ENCODE measurements around the gene SPTA1. TPM values are rescaled to one million over a fixed set of nuclear protein-coding genes. Genes with fewer than 3 reads are reported as not detected.

The SPTA1 gene
- total and polyA plus RNA-seq, 2 of the 4 experiments (the other 2 are of a cell fraction) = not detected

- no TSS peak for BruUV-seq (replicated peaks)
- TF ChIP-seq RAD21 (IDR thresholded peaks at IDR 0.05; ENCODE audit: low read length) = no peak
- TF ChIP-seq RFX5 (IDR thresholded peaks at IDR 0.05; ENCODE audit: low read depth, low read length) = no peak
- TF ChIP-seq RCOR1 (IDR thresholded peaks at IDR 0.05; ENCODE audit: insufficient replicate concordance, low read length) = no peak
- no peak for TF ChIP-seq NFE2L2 (IDR thresholded peaks at IDR 0.05; ENCODE audit: low read depth, low read length)
- no peak for TF ChIP-seq SMC3 (IDR thresholded peaks at IDR 0.05; ENCODE audit: low read depth, low read length)
- TF ChIP-seq CTCF (conservative IDR thresholded peaks at IDR 0.05; ENCODE audit: low read depth, low read length) = no peak
- no peak for TF ChIP-seq MAFK (IDR thresholded peaks at IDR 0.05; ENCODE audit: low read depth, low read length)
- no peak for TF ChIP-seq BHLHE40 (IDR thresholded peaks at IDR 0.05; ENCODE audit: low read depth, low read length)
- TF ChIP-seq ELK1 (IDR thresholded peaks at IDR 0.05; ENCODE audit: borderline replicate concordance, low read depth, low read length) = no peak
- no peak for TF ChIP-seq MXI1 (IDR thresholded peaks at IDR 0.05; ENCODE audit: borderline replicate concordance, low read depth, low read length)
- no peak for TF ChIP-seq CEBPB (IDR thresholded peaks at IDR 0.05; ENCODE audit: low read depth, low read length)
- TF ChIP-seq USF2 (IDR thresholded peaks at IDR 0.05; ENCODE audit: low read depth, low read length) = no peak
- TF ChIP-seq POLR2A (IDR thresholded peaks at IDR 0.05; ENCODE audit: low read depth, low read length) = no peak
- no peak for TF ChIP-seq FOS (IDR thresholded peaks at IDR 0.05; ENCODE audit: low read depth, low read length)
- TF ChIP-seq CHD1 (IDR thresholded peaks at IDR 0.05; ENCODE audit: low read depth, low read length) = no peak
- no peak for TF ChIP-seq MAZ (IDR thresholded peaks at IDR 0.05; ENCODE audit: borderline replicate concordance, low read depth, low read length)
- intact Hi-C loops (cut with micrococcal nuclease) = no loop called here
These were observed 24.6 kb upstream of the SPTA1 start for GRCh38 chr1:158711098-158711497.

More at GRCh38 chr1:158711098-158711497, 24.6 kb upstream of the SPTA1 start:
- H3K4me2 ChIP-seq (ENCODE audit: low read depth, low read length) = no peak overlapping the region
- no peak overlapping the region for H3K23ac ChIP-seq (ENCODE audit: low read depth, low read length)
- no peaks in the 10 kb centered on the region for H3K9me1 ChIP-seq (ENCODE audit: insufficient read depth, low read length)
- H2AFZ ChIP-seq (replicated peaks; ENCODE audit: low read length, poor library complexity) = no peak overlapping the region
- no peak overlapping the region for H3K4me3 ChIP-seq (ENCODE audit: insufficient read depth, low read depth, low read length)
- H4K20me1 ChIP-seq (ENCODE audit: insufficient read depth, low read length) = no peaks in the 10 kb centered on the region
- H3K14ac ChIP-seq (replicated peaks; ENCODE audit: low read depth, low read length) = no peak overlapping the region
- H3K4me1 ChIP-seq (ENCODE audit: control insufficient read depth, insufficient read depth, low read length) = no peaks in the 10 kb centered on the region
- no peak overlapping the region for H2BK20ac ChIP-seq (ENCODE audit: low read depth, low read length)
- no peak overlapping the region for H2AK9ac ChIP-seq (replicated peaks; ENCODE audit: low read depth, low read length, poor library complexity)
- H3K56ac ChIP-seq (ENCODE audit: extremely low read depth, insufficient read depth, low read length) = no peak overlapping the region
- ChIA-PET POLR2A (ENCODE audit: unreplicated experiment) (no interaction called here), CTCF (no interaction called here)
- dilution Hi-C loops (cut with HindIII; ENCODE audit: low sequenced_read_pairs, unreplicated experiment) (no loop called here), in situ Hi-C loops (cut with MboI; ENCODE audit: low sequenced_read_pairs) (no loop called here)
- DNase-seq (no peak), ATAC-seq (ENCODE audit: low read depth) (no peak)
- no peaks in the 10 kb centered on the region for H3K36me3 ChIP-seq (ENCODE audit: control insufficient read depth, insufficient read depth, low read length)
- H3K18ac ChIP-seq (ENCODE audit: low read depth, low read length) = no peak overlapping the region
- no peaks in the 10 kb centered on the region for H3K9me3 ChIP-seq (ENCODE audit: control insufficient read depth, insufficient read depth, low read length)
- no peak overlapping the region for H4K8ac ChIP-seq (ENCODE audit: low read depth in 2 of 2, low read length in 2 of 2)
- H3K79me1 ChIP-seq (ENCODE audit: low read depth in 1 of 2, low read length in 2 of 2) = no peaks in the 10 kb centered on the region
- H2BK5ac ChIP-seq (ENCODE audit: low read depth, low read length, poor library complexity, severe bottlenecking) = no peak overlapping the region
- no peak overlapping the region for H2BK15ac ChIP-seq (ENCODE audit: low read depth, low read length)
- H3K4ac ChIP-seq (ENCODE audit: low read depth, low read length) = no peak overlapping the region
- no peak overlapping the region for H3K9ac ChIP-seq (ENCODE audit: low read depth, low read length)
- H4K5ac ChIP-seq (ENCODE audit: low read depth, low read length) = no peak overlapping the region
- no peak overlapping the region for H4K91ac ChIP-seq (ENCODE audit: insufficient read depth, low read depth, low read length)
- no peak overlapping the region for H2BK120ac ChIP-seq (ENCODE audit: low read depth, low read length)
- H2AK5ac ChIP-seq (ENCODE audit: low read depth, low read length) = no peak overlapping the region
- WGBS, 2 experiments (ENCODE audit: extremely low coverage in 2 of 2, insufficient read length in 1 of 2) = 0% methylated on average over 1 of the region's 4 CpGs; no CpG with 5 or more reads in 1 of the 2 experiments
- no peak overlapping the region for H3K27ac ChIP-seq (ENCODE audit: insufficient read depth, low read length)
- no peaks in the 10 kb centered on the region for H3K27me3 ChIP-seq (ENCODE audit: control insufficient read depth, insufficient read depth, low read length)

Measured in IMR-90 (cell line).